Ishikawa (cell line): ENCODE results near the gene POLG.

Experiments
- CEBPB ChIP-seq: IDR thresholded peaks from 2 replicates; pipeline ENCODE4 v1.6.1; 2012
- CREB1 ChIP-seq: IDR thresholded peaks from 2 replicates; pipeline ENCODE4 v1.6.1; 2012; ENCODE audit warnings: low read depth
- EGR1 ChIP-seq: IDR thresholded peaks from 2 replicates; pipeline ENCODE4 v1.6.1; 2012
- EP300 ChIP-seq: IDR thresholded peaks from 2 replicates; pipeline ENCODE4 v1.6.1; 2012; ENCODE audit warnings: borderline replicate concordance
- FOXM1 ChIP-seq: IDR thresholded peaks from 2 replicates; pipeline ENCODE4 v1.6.1; 2012; ENCODE audit warnings: low read depth, borderline replicate concordance
- NFIC ChIP-seq: IDR thresholded peaks from 2 replicates; pipeline ENCODE4 v1.6.1; 2012
- RAD21 ChIP-seq: IDR thresholded peaks from 2 replicates; pipeline ENCODE4 v1.6.1; 2012; ENCODE audit warnings: low read depth
- TAF1 ChIP-seq: IDR thresholded peaks from 2 replicates; pipeline ENCODE4 v1.6.1; 2012; ENCODE audit warnings: low read depth, mild to moderate bottlenecking
- TCF12 ChIP-seq: IDR thresholded peaks from 2 replicates; pipeline ENCODE4 v1.6.1; 2012; ENCODE audit warnings: low read depth
- TEAD4 ChIP-seq: IDR thresholded peaks from 2 replicates; pipeline ENCODE4 v1.6.1; 2012
- USF1 ChIP-seq: IDR thresholded peaks from 2 replicates; pipeline ENCODE4 v1.6.1; 2012
- YY1 ChIP-seq: IDR thresholded peaks from 2 replicates; pipeline ENCODE4 v1.6.1; 2012; ENCODE audit warnings: low read depth
- ZBTB7A ChIP-seq: IDR thresholded peaks from 2 replicates; pipeline ENCODE4 v1.6.1; 2012; ENCODE audit warnings: low read depth
- TF ChIP-seq, protein P1 (sequence below): IDR thresholded peaks from 2 replicates; pipeline ENCODE4 v1.6.1; 2012; ENCODE audit warnings: low read depth, mild to moderate bottlenecking
- TF ChIP-seq, protein P2 (sequence below): IDR thresholded peaks from 2 replicates; pipeline ENCODE4 v1.6.1; 2012

The POLG gene

GRCh38 chr15:89305395-89305794 lies 29.2 kb downstream of the POLG start:
- TF ChIP-seq, protein P1, sequence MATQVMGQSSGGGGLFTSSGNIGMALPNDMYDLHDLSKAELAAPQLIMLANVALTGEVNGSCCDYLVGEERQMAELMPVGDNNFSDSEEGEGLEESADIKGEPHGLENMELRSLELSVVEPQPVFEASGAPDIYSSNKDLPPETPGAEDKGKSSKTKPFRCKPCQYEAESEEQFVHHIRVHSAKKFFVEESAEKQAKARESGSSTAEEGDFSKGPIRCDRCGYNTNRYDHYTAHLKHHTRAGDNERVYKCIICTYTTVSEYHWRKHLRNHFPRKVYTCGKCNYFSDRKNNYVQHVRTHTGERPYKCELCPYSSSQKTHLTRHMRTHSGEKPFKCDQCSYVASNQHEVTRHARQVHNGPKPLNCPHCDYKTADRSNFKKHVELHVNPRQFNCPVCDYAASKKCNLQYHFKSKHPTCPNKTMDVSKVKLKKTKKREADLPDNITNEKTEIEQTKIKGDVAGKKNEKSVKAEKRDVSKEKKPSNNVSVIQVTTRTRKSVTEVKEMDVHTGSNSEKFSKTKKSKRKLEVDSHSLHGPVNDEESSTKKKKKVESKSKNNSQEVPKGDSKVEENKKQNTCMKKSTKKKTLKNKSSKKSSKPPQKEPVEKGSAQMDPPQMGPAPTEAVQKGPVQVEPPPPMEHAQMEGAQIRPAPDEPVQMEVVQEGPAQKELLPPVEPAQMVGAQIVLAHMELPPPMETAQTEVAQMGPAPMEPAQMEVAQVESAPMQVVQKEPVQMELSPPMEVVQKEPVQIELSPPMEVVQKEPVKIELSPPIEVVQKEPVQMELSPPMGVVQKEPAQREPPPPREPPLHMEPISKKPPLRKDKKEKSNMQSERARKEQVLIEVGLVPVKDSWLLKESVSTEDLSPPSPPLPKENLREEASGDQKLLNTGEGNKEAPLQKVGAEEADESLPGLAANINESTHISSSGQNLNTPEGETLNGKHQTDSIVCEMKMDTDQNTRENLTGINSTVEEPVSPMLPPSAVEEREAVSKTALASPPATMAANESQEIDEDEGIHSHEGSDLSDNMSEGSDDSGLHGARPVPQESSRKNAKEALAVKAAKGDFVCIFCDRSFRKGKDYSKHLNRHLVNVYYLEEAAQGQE = no peak
- no peak for TF ChIP-seq YY1
- TF ChIP-seq EGR1 = no peak
- no peak for TF ChIP-seq TEAD4
- no peak for TF ChIP-seq RAD21
- no peak for TF ChIP-seq TCF12
- TF ChIP-seq EP300 = no peak
- no peak for TF ChIP-seq CEBPB
- TF ChIP-seq NFIC = no peak
- TF ChIP-seq, protein P2, sequence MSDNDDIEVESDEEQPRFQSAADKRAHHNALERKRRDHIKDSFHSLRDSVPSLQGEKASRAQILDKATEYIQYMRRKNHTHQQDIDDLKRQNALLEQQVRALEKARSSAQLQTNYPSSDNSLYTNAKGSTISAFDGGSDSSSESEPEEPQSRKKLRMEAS = no peak
- no peak for TF ChIP-seq ZBTB7A
- TF ChIP-seq CREB1 = no peak

GRCh38 chr15:89303986-89304385 lies 30.6 kb downstream of the POLG start:
- no peak for TF ChIP-seq FOXM1
- TF ChIP-seq CEBPB = no peak
- TF ChIP-seq NFIC = no peak
- TF ChIP-seq, protein P1 = no peak
- TF ChIP-seq EP300 = no peak
- TF ChIP-seq RAD21 = no peak
- no peak for TF ChIP-seq CREB1

DNA sequence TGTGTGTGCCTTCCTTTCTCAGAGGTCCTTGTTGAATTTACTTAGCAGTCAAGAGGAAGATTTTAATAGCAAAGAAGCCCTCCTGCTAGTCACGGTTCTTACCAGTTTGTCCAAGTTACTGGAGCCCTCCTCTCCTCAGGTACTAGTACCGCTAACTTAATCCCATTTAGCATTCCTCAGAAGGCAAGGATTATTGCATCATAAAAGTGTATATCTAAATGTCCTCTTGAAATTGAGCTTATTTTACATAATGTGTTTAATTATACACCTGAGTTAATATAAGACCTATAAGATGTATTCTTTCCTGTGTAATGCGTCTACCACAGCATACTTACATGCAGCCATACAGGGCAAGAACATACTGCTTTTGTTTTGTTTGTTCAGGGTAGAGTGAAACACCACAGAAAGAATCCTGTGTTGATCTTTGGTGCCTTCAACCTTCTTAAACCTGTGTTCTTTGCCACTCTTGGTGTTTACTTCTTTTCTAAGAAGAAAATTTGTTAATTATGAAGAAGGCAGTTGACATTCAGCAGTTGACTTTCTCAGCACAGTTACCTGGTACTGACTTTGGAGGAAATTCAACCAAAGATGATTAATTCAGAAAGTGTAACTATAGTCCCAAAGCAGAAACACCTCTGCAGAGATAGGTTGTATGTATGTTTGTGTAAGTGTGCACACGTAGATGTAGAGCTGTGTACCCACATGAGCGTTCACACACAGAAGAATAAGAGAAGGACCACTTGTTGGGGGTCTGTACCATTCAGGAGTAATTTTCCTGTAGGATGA lies 33.1 kb downstream of the POLG start:
- TF ChIP-seq, protein P2 = no peak
- TF ChIP-seq USF1 (no peak), TCF12 (no peak), NFIC (no peak), EGR1 (no peak), RAD21 (no peak), EP300 (no peak), ZBTB7A (no peak), FOXM1 (no peak), YY1 (no peak), TEAD4 (no peak), TAF1 (no peak), CEBPB (no peak), CREB1 (no peak)
- TF ChIP-seq, protein P1 = no peak

GRCh38 chr15:89299896-89300295 lies 34.7 kb downstream of the POLG start:
- TF ChIP-seq CREB1 (no peak), ZBTB7A (no peak), EP300 (no peak), FOXM1 (no peak), EGR1 (no peak), RAD21 (no peak), TEAD4 (no peak), TAF1 (no peak), CEBPB (no peak), TCF12 (no peak), YY1 (no peak), USF1 (no peak), NFIC (no peak)
- TF ChIP-seq, protein P2 = no peak
- TF ChIP-seq, protein P1 = no peak
